ENCODE measurements around the gene AFF3. TPM values are rescaled to one million over a fixed set of nuclear protein-coding genes. Genes with fewer than 3 reads are reported as not detected.
"Not testable (repeated sequence)": the region's sequence is repeated elsewhere in the genome, so short reads cannot be mapped to it uniquely, and the experiment has no call there.

The AFF3 gene
- total RNA-seq, 2 donors from 2014 or later = 4.7 to 10.6 TPM

DNA sequence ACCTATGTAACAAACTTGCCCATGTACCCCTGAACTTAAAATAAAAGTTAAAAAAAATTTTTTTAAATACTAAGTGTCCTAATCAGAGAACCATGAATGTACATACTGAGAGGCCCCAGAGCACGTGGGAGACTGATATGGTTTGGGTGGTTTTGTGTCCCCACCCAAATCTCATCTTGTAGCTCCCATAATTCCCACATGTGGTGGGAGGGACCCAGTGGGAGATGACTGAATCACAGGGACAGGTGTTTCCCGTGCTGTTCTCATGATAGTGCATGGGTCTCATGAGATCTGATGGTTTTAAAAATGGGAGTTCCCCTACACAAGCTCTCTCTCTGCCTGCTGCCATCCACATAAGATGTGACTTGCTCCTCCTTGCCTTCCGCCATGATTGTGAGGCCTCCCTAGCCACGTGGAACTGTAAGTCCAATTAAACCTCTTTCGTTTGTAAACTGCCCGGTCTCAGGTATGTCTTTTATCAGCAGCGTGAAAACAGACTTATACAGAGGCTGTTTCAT lies 214.6 kb downstream of the AFF3 start:
- DNase-seq; intact Hi-C loops (cut with DNase I, micrococcal nuclease); ATAC-seq: not testable (repeated sequence)

DNA sequence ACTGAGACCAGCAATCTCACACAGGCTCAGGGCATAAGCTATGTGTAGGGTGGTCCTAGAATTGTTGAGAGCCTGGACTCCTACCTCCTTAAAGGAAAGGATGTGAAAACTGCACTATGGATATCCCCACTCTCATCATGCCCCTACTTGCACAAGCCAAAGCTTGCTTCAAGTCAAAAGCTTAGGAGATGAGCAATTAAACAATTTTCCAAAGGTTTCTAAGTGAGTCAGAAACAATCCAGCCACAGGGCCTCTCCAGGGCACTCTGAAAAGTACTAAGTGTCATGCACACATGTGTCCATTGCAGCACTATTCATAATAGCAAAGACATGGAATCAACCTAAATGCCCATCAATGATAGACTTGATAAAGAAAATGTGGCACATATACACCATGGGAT lies 215.4 kb downstream of the AFF3 start:
- no peak for DNase-seq
- no peak for ATAC-seq
- intact Hi-C loops (cut with DNase I, micrococcal nuclease) = no loop called here

DNA sequence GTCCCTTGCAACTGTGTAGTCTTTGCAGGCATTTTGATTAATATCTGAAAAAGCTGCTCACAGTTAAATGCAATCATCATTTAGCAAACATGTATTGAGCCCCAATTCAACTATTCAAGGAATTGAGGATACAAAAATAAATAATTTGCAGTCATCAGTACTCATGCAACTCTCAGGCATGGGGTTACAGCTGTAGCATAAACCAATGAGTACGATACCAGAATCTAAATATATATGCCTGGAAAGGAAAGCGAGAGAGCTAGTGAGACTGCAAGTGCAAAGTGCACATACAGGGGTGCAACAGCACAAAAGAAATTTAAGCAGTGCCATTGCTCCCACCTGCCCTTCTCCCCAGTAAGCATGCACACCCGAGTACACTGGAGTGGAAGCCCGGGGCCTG lies 216.4 kb downstream of the AFF3 start:
- intact Hi-C loops (cut with DNase I, micrococcal nuclease) = no loop called here
- ATAC-seq = no peak
- no peak for DNase-seq

DNA sequence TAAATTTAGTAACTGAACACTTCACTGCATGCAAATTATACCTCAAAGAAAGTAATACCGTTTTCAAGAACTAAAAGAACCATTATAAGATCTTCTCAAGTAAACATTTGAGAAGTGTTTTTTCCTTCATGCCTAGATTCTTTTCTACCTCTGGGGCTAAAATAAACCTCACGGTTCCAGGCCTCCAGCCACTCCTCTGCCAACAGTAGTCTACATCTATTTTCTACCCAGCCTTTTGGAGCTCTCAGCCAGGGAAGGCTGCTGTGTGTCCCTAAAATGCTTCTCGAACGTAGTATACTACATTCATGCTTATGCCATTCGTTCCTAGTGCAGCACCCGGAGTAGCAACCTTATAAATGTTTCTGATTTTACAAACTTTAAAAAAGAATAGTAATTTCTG lies 219.7 kb downstream of the AFF3 start:
- intact Hi-C loops (cut with DNase I, micrococcal nuclease) = no loop called here
- no peak for ATAC-seq

DNA sequence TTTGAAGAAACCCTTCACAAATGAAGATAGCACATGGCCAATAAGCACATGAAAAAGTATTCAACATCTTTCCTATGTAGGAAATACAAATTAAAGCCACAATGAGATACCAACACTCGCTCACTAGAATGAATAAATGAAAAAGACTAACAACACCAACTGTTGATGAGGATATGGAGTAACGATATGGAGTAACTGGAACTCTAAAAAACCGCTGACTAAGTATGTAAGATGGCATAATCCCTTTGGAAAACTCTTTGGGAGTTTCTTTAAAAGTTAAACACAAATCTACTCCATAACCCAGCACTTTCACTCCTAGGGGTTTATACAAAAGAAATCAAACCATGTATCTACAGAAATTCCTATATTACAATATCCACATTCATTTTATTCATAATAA lies 220.5 kb downstream of the AFF3 start:
- ATAC-seq (no peak), DNase-seq (no peak)
- intact Hi-C loops (cut with DNase I, micrococcal nuclease) = no loop called here

More for the DNA sequence above, 219.7 kb downstream of the AFF3 start:
- DNase-seq = no peak

DNA sequence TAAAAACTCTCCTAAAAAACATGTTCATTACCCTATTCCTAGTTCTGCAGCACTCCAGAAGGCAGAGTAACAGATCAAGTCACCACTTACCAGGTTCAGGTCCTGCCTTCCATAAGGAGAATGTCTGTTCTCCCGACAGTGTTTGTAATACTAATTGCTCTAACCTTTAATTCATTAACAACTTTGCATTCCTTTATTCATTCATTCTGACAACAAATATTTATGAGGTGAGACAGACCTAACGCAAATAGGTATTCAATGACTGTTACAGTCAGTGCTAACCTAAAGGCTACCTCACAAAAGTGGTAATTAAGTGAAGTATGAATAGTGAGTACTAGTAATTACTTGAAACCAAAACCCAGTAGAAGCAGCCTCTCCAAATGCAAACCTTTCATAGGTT lies 224.0 kb downstream of the AFF3 start:
- ATAC-seq = no peak
- intact Hi-C loops (cut with DNase I, micrococcal nuclease) = no loop called here
- DNase-seq = no peak

DNA sequence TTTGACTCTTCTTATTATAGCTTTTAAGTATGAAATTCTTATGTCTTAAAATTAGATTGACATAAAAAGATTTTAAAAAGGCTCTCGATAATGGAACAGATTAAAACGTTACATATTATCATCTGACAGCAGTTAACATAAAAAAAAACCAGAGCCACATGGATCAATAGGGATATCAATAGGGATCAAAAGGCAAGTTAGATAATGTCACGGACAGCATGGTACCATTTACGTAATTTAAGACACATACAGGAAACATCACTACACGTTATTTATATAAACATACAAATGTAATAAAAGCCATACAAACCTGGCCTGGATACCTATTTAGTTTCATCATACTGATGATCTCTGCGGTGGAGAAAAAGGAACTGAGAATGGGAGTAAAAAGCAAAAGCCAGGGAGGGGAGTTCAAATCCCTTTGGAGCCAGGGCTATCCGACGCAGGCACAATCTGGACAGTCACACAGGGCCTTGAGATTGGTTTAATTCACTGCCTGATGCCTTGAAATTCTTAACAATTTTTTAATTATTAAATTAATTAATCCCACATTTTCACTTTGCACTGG lies 227.2 kb downstream of the AFF3 start:
- ATAC-seq (no peak), DNase-seq (no peak)
- intact Hi-C loops (cut with DNase I, micrococcal nuclease) = no loop called here

DNA sequence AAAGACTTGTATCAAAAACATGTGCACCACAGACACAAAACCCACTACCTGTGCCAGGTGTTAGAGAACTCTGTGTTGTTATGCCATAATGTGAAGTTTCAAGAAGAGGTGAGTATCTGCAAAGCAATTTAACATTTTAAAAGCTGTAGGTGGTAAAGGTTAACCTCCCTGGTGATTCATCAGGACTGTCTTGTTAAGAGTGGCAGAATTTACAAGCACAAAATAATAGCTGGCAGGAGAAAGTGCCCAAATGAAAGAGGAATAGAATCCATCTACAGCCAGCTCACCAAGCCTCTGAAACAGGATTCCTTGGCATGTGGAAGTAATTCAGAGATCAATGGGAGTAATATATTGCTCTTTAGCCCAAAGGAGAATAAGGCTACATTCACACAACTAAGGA lies 230.7 kb downstream of the AFF3 start:
- DNase-seq (no peak), ATAC-seq (no peak)
- intact Hi-C loops (cut with DNase I, micrococcal nuclease) = no loop called here

DNA sequence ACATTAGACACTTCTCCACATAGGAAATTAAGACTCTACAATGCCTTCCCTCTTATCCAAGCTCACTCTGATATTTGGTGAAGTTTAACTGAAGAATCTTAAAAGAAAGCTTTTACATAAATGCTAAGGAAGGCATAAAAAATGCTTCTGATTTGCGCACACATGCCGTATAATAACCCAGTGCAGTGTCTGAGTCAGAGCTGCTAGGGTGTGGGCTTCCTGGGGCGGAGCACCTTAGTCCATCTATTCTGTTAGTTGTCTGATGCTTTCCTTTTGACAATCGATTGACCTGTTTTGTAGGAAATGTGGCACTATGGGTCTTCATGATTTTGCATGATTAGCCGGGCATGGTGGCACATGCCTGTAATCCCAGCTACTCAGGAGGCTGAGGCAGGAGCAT lies 231.5 kb downstream of the AFF3 start:
- DNase-seq (no peak), ATAC-seq (no peak)
- intact Hi-C loops (cut with DNase I, micrococcal nuclease) = no loop called here

DNA sequence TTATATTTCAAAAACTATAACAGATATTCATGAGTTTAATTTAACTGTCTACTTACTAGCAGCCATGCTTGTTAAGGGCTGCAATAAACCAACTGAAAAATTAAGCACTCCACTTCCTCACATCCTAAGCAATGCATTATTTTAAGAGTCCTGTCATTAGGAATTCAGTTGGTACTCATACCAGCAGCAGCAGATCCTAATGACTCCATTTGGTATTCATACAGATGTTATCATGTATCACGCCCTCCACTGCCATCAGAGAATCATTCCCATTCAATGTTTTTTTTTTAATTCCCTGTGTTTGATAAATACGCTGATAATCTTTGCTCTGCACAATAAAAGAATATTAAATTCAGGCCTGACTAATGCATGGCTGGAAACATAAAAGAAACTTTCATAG lies 236.8 kb downstream of the AFF3 start:
- ATAC-seq (no peak), DNase-seq (no peak)
- intact Hi-C loops (cut with DNase I, micrococcal nuclease) = no loop called here

DNA sequence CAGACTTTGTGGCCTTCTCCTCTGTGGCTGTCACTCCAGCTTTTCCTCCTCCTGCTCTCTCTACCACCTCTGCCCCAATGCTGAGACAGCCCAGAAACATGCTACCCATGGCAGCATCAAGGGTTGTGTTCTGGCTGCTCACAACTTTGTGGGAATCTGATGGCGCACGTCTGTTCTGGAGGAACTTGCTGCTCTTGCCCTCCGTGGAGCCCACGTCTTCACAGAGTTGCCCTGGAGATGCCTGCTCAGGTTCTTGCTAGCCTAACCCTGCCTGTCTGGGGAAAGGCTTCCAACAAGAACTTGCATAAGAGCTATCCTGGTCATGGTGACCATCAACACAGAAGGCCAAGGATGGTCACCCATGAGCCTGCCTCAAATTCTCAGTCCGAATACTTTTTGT lies 237.4 kb downstream of the AFF3 start:
- no peak for DNase-seq
- ATAC-seq = no peak
- intact Hi-C loops (cut with DNase I, micrococcal nuclease) = no loop called here

DNA sequence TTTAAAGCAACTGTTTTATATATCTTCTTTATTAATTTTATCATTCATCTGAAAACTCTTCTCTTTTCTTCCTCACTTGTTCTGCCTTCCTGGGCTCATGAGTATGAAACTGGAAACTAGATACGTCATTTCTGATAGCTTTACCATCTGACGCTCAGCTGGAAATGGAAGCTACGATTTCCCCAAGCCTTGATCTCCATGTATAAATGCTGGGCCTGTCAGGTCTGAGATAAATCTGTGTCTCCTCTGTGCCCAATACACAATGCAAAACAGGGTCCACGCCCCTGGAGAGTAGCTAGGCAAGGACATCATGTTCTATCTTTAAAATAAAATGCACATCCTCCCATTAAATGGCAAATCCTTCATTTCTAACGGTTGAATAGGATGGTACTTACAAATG lies 238.4 kb downstream of the AFF3 start:
- DNase-seq = no peak
- intact Hi-C loops (cut with DNase I, micrococcal nuclease) = no loop called here
- no peak for ATAC-seq

DNA sequence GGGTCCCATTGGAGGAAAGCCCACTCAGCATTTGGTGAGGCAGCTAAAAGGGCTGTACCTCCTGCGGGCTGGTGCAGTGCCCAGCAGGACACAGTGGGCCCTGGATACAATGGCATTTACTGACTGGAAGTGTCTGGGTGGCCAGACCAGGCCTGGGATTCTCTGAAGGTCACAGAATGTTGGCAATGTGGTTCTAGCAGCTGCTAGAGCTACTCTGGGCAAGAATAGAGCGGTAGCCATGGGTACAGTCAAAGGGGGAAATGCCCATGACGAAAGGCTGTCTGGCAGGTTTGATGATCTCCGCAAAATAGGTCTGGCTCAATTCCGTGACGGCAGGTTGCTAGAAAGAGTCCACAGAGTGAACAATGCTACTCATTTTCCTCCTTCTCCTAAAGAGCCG lies 241.8 kb downstream of the AFF3 start:
- no peak for ATAC-seq
- DNase-seq = no peak
- intact Hi-C loops (cut with DNase I, micrococcal nuclease) = no loop called here

DNA sequence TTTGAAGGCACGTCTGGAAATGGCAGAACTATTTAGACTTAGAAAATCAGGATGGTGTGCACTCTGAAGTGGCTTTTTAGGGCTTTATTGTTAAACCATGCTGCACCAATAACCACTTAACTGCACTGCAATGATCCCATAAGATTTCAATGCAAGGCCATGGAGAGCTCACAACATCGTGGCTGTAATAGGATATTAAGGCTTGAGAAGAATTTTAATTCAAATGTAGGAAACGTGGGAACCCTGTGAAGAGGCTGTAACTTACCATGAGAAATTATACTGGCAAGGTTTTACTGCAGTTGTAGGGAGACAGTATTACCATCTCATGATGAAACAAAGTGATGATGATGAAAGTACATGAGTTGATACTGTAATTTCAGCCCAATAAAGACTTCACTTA lies 242.5 kb downstream of the AFF3 start:
- intact Hi-C loops (cut with DNase I, micrococcal nuclease) = no loop called here
- ATAC-seq (no peak), DNase-seq (no peak)

DNA sequence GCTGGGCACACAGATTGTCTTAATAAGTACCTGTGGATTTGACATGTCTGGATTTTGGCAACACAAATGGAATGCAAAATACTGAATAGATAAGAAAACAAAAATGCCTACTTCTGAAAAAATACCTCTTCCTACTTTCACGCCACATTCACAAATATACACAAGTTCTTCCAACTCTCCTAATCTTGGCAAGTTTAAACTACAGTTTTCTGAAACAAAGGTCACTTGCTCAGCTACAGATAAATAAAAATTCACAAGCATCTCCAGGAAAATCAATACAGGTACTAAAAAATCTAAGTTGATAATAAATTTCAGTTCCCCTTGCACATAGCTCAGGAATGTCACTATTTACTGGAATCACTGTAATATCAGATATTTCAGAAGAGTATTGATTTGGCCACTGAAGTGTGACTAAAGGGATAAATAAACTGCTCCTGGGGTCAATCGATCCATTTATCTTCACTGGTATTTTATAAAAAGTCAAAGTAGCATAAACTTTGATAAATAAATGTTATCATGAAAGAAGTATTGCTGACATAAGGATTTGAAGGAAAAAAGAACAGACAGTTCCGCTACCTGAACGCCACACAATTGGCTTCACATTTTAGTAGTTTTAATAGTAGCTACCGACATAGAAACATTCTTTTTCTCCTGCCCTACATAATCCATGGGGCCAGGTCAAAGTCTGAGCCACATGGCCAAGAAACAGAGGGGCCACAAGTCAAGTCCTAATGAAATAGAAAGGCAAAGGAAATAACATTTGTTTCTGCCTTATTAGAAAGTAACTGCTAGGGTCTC lies 243.1 kb downstream of the AFF3 start:
- no peak for ATAC-seq
- intact Hi-C loops (cut with DNase I, micrococcal nuclease) = no loop called here
- DNase-seq = no peak

DNA sequence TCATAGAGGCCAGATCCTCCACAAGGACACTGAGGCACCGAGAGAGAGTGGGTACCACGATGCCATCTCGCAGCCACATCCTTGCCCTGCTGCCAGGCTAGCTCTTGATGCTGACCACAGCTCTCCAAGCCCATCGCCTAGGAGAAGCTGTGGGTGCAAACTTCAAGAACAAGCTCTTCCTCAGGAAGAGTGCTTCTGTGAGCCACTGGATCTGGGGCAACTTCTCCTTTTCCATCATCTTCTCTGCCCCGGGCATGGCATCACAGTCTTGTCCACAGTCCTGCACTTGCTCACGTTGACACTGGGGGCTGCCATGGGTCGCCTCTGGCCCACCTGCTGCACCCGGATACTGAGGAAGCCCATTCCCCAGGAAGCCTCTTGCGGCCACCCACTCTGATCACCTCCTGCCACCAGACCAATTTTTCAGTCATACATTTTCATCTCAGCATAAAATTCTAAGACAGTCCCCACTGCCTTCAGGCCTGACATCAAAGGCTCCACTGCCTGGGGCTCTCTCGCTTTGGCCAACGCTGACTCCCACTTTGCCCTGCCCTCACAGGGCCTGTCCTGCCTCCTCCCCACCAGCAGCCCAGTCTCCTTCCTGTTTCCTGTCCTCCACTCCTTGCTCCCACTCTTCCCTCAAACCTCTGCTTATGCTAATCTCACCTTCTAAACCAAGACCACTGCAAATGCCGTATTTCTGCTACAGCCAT lies 243.9 kb downstream of the AFF3 start:
- intact Hi-C loops (cut with DNase I, micrococcal nuclease) = no loop called here
- DNase-seq (no peak), ATAC-seq (no peak)

DNA sequence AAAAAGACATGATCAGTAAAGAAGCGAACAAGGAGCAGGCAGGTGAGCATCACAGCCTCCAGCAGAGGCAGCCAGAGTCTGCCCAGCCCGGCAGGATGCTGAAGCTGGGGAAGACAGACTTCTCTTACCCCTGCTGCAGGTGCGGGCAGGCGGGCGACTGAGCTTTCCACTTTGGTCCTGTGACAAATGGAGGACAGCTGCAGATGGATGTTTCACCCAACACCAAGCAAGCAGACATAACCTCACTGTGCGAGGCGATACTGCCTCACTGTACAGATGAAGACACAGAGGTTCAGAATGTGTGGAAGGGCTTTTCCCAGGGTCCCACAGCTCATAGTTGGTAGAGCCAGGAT lies 251.0 kb downstream of the AFF3 start:
- ATAC-seq = no peak
- intact Hi-C loops (cut with DNase I, micrococcal nuclease) = no loop called here
- no peak for DNase-seq

DNA sequence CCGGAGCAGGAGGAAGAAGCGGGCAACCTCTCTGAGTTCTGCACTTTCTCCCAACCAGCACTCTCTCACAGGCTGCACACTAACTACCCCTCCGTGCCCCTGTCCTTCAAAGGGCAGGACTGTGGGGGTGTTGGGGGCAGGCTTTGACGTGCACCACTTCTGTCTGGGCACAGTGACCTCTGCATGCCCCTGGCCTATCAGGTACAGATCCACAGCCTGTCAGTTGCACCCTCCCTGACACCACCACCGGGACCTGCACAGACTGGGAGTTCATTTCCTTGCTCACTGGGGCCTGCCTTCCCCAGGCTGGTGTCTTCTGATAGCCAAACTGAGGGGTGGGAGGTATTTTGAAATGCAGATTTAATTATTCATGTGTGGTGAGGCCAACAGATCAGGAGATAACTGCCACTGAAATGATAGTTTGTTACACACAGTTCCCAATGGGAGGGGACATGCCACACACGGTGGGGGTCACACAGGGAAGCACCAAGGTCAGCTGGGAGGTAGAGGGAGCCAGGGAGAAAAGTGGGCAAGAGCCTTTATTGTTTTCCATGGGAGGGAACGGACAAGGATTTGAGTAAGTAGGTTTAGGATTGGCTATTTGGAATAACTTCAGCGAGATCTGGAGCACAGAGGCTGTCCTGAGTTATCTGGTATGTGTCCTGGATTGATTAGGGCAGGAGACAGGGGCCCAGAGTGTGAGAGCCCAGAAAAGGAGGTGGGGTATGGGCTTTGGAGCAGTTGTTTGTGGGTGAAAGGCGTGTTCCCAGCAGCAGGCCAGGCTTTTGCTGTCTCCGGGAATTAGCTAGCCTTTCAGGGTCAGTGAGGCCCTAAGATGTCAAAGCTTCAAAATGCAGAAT lies 251.6 kb downstream of the AFF3 start:
- intact Hi-C loops (cut with DNase I, micrococcal nuclease) = no loop called here
- DNase-seq = no peak
- ATAC-seq = no peak

DNA sequence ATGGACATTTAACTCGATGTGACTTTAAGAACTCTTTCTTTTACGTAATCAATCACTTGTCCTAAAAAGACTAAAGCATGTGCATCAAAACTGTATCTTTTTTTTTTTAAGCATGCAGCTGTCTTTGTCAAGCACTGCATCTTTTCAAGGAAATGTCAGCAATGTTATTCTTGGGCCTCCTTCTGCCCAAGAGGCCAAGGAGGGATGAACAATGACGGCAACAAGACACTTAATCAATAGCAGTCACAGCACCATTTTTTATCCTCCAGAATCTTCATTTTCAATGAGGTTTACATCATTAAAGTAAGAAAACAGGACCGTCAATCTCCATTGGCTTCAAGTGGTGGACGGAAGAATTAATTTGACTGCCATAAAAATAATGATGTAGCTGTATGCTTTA lies 253.8 kb downstream of the AFF3 start:
- DNase-seq (no peak), ATAC-seq (no peak)
- intact Hi-C loops (cut with DNase I, micrococcal nuclease) = no loop called here

Data from left colon (tissue), 2 donors.